ENCODE results near the gene RNASET2.

GRCh38 chr6:166947251-166947650 lies 9.1 kb downstream of the RNASET2 start:
- no peak for TF ChIP-seq EP300 (IDR thresholded peaks at IDR 0.05)
- TF ChIP-seq CTCF (IDR thresholded peaks at IDR 0.05) = no peak

Measured in A549 (cell line).